Uterus (tissue), 2 donors: ENCODE measurements around the gene SLC39A12.

Experiments used
- POLR2A ChIP-seq, 2 donors: fragments of 450-650 bp; IDR thresholded peaks; one replicate each; pipeline ENCODE4 v1.6.1; 2016; ENCODE audit warnings: antibody characterized with exemption in 2 of 2, mild to moderate bottlenecking in 1 of 2, moderate library complexity in 1 of 2
- TF ChIP-seq, protein P1 (sequence below), 4 experiments: fragments of 200-600 bp in 2 of 4; fragments of 450-650 bp in 2 of 4; sonication (generic) in 2 of 4; IDR thresholded peaks; one replicate each; pipeline ENCODE4 v1.5.1; 2016 to 2019; ENCODE audit warnings: antibody characterized with exemption in 4 of 4, mild to moderate bottlenecking in 2 of 4, moderate library complexity in 1 of 4

DNA sequence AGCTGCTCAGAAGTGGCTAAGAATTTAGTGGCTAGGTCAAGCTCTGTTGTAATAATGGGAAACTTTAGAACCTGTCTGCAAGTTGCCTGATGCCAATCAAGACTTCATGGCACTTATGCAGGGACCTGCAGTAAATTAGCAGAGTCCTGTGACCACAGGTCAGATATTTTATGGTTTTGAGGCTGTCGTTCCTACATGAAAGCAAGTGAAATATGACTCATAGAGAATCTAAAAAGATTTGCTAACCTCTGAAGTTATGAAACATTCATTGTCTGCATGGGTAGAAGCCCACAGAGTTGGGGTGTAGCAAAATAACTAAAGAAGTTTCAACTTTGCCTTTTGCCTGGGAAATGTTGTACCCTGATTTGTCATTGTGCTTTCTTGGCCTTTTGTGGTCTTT lies 32.3 kb downstream of the SLC39A12 start:
- TF ChIP-seq POLR2A (IDR thresholded peaks at IDR 0.05), result no peak
- TF ChIP-seq, protein P1, sequence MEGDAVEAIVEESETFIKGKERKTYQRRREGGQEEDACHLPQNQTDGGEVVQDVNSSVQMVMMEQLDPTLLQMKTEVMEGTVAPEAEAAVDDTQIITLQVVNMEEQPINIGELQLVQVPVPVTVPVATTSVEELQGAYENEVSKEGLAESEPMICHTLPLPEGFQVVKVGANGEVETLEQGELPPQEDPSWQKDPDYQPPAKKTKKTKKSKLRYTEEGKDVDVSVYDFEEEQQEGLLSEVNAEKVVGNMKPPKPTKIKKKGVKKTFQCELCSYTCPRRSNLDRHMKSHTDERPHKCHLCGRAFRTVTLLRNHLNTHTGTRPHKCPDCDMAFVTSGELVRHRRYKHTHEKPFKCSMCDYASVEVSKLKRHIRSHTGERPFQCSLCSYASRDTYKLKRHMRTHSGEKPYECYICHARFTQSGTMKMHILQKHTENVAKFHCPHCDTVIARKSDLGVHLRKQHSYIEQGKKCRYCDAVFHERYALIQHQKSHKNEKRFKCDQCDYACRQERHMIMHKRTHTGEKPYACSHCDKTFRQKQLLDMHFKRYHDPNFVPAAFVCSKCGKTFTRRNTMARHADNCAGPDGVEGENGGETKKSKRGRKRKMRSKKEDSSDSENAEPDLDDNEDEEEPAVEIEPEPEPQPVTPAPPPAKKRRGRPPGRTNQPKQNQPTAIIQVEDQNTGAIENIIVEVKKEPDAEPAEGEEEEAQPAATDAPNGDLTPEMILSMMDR (IDR thresholded peaks at IDR 0.05), result no peak
